Osteoblast (primary cell): ENCODE measurements around the gene CCNYL1. TPM values are rescaled to one million over a fixed set of nuclear protein-coding genes. Genes with fewer than 3 reads are reported as not detected.

ENCODE experiments used
- DNase-seq: peaks from one replicate; pipeline ENCODE4 v3.0.0; 2011; ENCODE audit warnings: low spot score, mixed read lengths; ENCODE audit not compliant: insufficient read length; ENCODE audit errors: missing footprints
- H2AFZ ChIP-seq: 2 replicates; pipeline ENCODE4 v1.6.0; 2011; ENCODE audit warnings: mild to moderate bottlenecking, low read length
- H3K27ac ChIP-seq: 2 replicates; pipeline ENCODE4 v1.5.1; 2011; ENCODE audit warnings: mild to moderate bottlenecking, low read depth, low read length, moderate library complexity
- H3K27me3 ChIP-seq: 2 replicates; pipeline ENCODE4 v1.6.0; 2012; ENCODE audit warnings: mild to moderate bottlenecking, control low read depth, inconsistent platforms, low read length, moderate library complexity; ENCODE audit not compliant: insufficient read depth
- H3K36me3 ChIP-seq: 2 replicates; pipeline ENCODE4 v1.5.1; 2011; ENCODE audit warnings: mild to moderate bottlenecking, low read length, control low read depth, moderate library complexity; ENCODE audit not compliant: insufficient read depth
- H3K4me1 ChIP-seq: 2 replicates; pipeline ENCODE4 v1.5.1; 2011; ENCODE audit warnings: mild to moderate bottlenecking, low read length, control low read depth, moderate library complexity; ENCODE audit not compliant: insufficient read depth
- H3K4me2 ChIP-seq: 2 replicates; pipeline ENCODE4 v1.6.0; 2011; ENCODE audit warnings: mild to moderate bottlenecking, low read length; ENCODE audit not compliant: insufficient read depth
- H3K4me3 ChIP-seq: fragments of 200-600 bp; sonication (generic); 3 replicates; pipeline ENCODE4 v1.5.1; 2012; ENCODE audit warnings: mild to moderate bottlenecking, low read length, inconsistent platforms; ENCODE audit not compliant: insufficient read depth
- H3K79me2 ChIP-seq: 2 replicates; pipeline ENCODE4 v1.6.0; 2012; ENCODE audit warnings: mild to moderate bottlenecking, low read length, control low read depth, inconsistent platforms; ENCODE audit not compliant: insufficient read depth
- H3K9me3 ChIP-seq: 2 replicates; pipeline ENCODE4 v1.5.1; 2011; ENCODE audit warnings: low read depth, low read length, control low read depth
- H4K20me1 ChIP-seq: 2 replicates; pipeline ENCODE4 v1.6.0; 2012; ENCODE audit warnings: mild to moderate bottlenecking, low read length, control low read depth; ENCODE audit not compliant: insufficient read depth
- total RNA-seq: library from RNA; depleted of rRNA; stranded (reverse); fragments of >200 nt; gene quantifications from 2 replicates; pipeline ENCODE4 v1.2.3, GENCODE V29; 2012
- TF ChIP-seq, protein P1 (sequence below): IDR thresholded peaks from 2 replicates; pipeline ENCODE4 v1.5.1; 2011; ENCODE audit warnings: mild to moderate bottlenecking, low read depth, low read length, moderate library complexity; ENCODE audit errors: extremely low read depth

CCNYL1 gene
- total RNA-seq, 1 donor = 15.9 TPM

DNA sequence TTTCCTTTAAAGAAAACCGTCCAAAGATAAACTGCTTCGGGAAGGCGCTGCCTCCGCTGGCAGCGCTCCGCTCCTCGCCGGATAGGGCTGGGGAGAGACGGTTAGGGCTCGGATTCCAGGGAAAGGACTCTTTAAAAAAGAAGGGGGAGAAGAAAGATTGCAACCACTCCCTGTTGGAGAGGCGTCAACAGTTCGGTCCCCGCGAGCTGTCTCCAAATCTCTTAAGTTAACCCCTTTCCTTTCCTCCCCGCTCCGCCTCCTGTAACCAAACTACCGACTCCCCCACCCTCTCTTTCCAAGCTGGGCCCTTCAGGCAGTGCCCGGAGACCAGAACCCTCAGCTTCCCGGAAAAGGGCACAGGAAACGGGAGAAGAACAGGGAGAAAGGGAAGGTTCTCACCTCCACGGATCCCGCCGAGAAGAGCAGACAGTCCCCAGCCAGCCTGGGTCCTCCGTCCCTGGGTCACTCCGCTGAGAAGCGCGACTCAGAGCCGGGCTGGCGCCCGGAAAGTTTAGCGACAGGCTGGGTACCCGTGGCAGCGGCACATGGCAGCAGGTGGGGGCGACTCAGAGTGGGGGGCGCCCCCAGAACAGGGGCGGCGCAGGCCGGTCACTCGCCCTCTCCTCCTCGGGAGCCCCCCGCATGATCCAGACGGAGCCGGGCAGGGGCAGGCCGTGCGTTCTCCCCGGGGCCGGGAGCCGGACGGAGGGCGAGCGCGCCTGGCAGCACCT lies 57.6 kb downstream of the CCNYL1 start:
- Histone ChIP-seq H2AFZ (peak overlapping the region; percentile 94), H3K79me2 (peaks cover 8% of the 10 kb centered on the region), H3K27ac (peak overlapping the region; percentile 48), H3K27me3 (no peaks in the 10 kb centered on the region), H4K20me1 (peaks cover 9% of the 10 kb centered on the region), H3K4me3 (peak overlapping the region; percentile 83), H3K4me1 (peaks cover 2% of the 10 kb centered on the region), H3K9me3 (no peaks in the 10 kb centered on the region), H3K4me2 (peak overlapping the region; percentile 97), H3K36me3 (no peaks in the 10 kb centered on the region)
- TF ChIP-seq, protein P1, sequence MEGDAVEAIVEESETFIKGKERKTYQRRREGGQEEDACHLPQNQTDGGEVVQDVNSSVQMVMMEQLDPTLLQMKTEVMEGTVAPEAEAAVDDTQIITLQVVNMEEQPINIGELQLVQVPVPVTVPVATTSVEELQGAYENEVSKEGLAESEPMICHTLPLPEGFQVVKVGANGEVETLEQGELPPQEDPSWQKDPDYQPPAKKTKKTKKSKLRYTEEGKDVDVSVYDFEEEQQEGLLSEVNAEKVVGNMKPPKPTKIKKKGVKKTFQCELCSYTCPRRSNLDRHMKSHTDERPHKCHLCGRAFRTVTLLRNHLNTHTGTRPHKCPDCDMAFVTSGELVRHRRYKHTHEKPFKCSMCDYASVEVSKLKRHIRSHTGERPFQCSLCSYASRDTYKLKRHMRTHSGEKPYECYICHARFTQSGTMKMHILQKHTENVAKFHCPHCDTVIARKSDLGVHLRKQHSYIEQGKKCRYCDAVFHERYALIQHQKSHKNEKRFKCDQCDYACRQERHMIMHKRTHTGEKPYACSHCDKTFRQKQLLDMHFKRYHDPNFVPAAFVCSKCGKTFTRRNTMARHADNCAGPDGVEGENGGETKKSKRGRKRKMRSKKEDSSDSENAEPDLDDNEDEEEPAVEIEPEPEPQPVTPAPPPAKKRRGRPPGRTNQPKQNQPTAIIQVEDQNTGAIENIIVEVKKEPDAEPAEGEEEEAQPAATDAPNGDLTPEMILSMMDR = no peak
- peak; percentile 92 for DNase-seq

DNA sequence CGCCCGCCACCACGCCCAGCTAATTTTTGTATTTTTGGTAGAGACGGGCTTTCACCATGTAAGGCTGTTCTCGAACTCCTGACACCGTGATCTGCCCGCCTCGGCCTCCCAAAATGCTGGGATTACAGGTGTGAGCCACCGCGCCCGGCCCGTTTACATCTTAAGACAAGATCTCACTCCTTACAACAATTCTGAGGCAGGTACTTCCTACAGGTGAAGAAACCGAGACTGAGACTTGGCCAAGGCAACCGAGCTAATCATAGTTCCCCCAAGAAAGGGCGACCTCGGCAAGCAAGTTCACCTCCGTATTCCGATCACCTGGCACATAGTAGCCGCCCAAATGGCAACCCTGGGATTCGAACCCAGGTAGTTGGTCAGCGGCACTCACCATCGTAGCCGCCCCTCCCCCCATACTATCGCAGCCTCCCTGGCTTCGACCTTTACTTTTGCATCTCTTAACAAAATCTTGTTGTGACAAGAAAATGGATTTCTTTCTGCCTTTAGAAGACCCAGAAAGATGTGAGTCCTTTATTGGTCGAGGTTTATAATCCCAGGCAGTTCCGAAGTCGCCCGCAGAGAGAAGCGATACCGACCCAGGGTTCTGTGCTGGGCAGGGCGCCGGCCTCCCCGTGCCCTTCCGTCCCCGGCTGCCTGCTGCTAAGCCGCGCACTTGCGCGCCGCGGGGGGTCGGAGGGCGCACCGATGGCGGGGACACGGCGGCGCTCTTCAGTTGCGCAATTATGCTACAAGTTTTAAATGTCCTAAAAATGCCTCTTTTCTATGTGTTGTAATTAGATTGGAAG lies 59.4 kb downstream of the CCNYL1 start:
- peaks cover 8% of the 10 kb centered on the region for H3K79me2 ChIP-seq
- peaks cover 2% of the 10 kb centered on the region for H3K4me1 ChIP-seq
- H3K9me3 ChIP-seq = no peaks in the 10 kb centered on the region
- no peaks in the 10 kb centered on the region for H3K36me3 ChIP-seq
- H3K27ac ChIP-seq = no peak overlapping the region
- no peaks in the 10 kb centered on the region for H3K27me3 ChIP-seq
- H3K4me2 ChIP-seq = peak overlapping the region; percentile 97
- TF ChIP-seq, protein P1 = no peak
- peaks cover 9% of the 10 kb centered on the region for H4K20me1 ChIP-seq
- peak overlapping the region; percentile 36 for H3K4me3 ChIP-seq
- no peak overlapping the region for H2AFZ ChIP-seq
- no peak for DNase-seq

DNA sequence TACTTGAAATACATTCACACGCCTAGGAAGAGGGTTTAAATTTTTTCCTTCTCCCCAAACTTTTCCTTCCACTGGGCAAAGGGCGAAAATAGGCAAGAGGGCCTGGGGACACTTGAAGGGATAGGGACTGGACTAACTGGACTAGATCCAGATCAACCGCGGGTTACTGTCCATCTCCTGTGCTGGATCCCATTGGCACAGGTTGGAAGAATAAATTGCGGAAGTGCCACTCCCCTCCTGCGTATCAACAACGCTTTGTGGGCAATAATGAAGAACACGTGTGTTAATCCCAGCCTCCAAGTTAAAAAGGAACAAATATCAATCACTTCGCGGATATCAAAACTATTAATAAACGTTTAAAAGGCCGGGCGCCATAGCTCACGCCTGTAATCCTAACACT lies 60.0 kb downstream of the CCNYL1 start:
- Histone ChIP-seq H3K4me1 (peaks cover 2% of the 10 kb centered on the region), H2AFZ (no peak overlapping the region), H3K4me2 (peak overlapping the region; percentile 97), H3K4me3 (no peak overlapping the region), H4K20me1 (peaks cover 9% of the 10 kb centered on the region), H3K27ac (no peak overlapping the region), H3K9me3 (no peaks in the 10 kb centered on the region), H3K79me2 (peaks cover 8% of the 10 kb centered on the region), H3K36me3 (no peaks in the 10 kb centered on the region), H3K27me3 (no peaks in the 10 kb centered on the region)
- TF ChIP-seq, protein P1 = no peak
- no peak for DNase-seq
